WTC11 (cell line): ENCODE results near the gene CAST.

Experiments
- ATF2 ChIP-seq: sonication (generic); formaldehyde crosslinking; IDR thresholded peaks from 2 replicates; pipeline ENCODE4 v1.8.1; 2022; ENCODE audit warnings: low read depth, missing genetic modification reagents, borderline replicate concordance
- MAX ChIP-seq: sonication (generic); formaldehyde crosslinking; IDR thresholded peaks from 2 replicates; pipeline ENCODE4 v1.8.0; 2022; ENCODE audit warnings: mild to moderate bottlenecking, missing genetic modification reagents
- PRRX2 ChIP-seq: fragments of 250-450 bp; sonication (Bioruptor Pico); IDR thresholded peaks from 2 replicates; pipeline ENCODE4 v1.8.0; 2021; ENCODE audit warnings: mild to moderate bottlenecking

- no peak for TF ChIP-seq ATF2 (CRISPR knock-in tag)
- TF ChIP-seq PRRX2 = no peak
- TF ChIP-seq MAX = no peak
Measured at GRCh38 chr5:96669909-96670308, 7.7 kb downstream of the CAST start.
